Endometrial microvascular endothelial cells (primary cell): ENCODE data around the gene APPBP2. TPM values are rescaled to one million over a fixed set of nuclear protein-coding genes. Genes with fewer than 3 reads are reported as not detected.
"Not testable (repeated sequence)": the region's sequence is repeated elsewhere in the genome, so short reads cannot be mapped to it uniquely, and the experiment has no call there.

Source experiments
- in situ Hi-C: cut with HindIII; loops from 2 replicates; pipeline ENCODE4 v1.10.0; 2017; ENCODE audit warnings: low sequenced_read_pairs, low pct_unique_long_range_greater_than_20kb; ENCODE audit errors: inconsistent ontology term
- total RNA-seq: library from RNA; depleted of rRNA; stranded (reverse); fragments of >200 nt; gene quantifications from one replicate; pipeline ENCODE4 v1.2.3, GENCODE V29; 2015; ENCODE audit errors: inconsistent ontology term

The APPBP2 gene
- total RNA-seq, 1 donor from 2014 or later: 44.1 TPM

GRCh38 chr17:60419003-60419402, 107.0 kb downstream of the APPBP2 start:
- in situ Hi-C loops: not testable (repeated sequence)

DNA sequence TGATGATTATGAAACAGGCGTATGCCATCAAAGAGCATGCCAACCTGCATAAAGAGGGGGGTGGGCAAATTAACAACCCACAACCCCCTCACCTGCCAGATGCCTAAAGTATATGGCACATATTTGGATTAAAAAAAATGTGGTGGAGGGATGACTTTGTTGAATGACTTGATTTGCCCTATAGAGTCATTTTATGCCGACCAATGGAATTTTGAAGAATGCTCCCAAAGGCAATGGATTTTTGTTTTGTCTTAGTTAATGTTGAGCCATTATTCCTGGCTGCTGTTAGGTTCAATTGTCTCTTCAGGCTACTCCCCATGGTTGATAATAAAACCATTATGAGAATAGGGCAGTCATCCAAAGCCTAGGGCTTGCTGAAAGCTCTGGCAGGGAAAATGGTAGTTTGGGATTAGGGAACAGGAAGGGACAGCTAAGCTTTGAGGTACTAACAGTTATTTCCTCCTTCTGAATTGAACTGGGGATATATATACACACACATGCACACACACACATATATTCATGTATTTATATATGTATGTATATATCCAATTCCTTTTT, 109.6 kb downstream of the APPBP2 start:
- in situ Hi-C loops: no loop called here

GRCh38 chr17:60415146-60415545, 110.9 kb downstream of the APPBP2 start:
- in situ Hi-C loops: no loop called here

GRCh38 chr17:60412701-60413100, 113.3 kb downstream of the APPBP2 start:
- in situ Hi-C loops: no loop called here

GRCh38 chr17:60410001-60410400, 116.0 kb downstream of the APPBP2 start:
- in situ Hi-C loops: no loop called here

DNA sequence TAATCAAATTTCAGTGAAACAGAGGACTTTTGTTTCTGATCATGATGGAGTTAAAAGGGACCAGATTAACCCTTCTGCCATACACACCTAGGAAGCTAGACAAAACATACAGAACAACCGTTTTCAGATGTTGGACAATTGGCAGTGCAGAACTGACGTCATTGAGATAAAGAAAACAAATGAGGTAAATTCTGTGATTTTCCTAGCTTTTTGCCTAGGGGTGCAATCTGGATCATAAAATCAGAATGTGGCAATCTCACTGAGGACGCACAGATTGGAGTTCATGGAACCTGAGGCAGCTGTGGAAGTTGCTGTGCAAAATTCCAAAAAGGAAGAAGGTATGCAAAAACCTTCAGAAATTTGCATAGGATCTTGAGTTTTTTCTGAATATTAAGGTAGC, 119.2 kb downstream of the APPBP2 start:
- in situ Hi-C loops: no loop called here

DNA sequence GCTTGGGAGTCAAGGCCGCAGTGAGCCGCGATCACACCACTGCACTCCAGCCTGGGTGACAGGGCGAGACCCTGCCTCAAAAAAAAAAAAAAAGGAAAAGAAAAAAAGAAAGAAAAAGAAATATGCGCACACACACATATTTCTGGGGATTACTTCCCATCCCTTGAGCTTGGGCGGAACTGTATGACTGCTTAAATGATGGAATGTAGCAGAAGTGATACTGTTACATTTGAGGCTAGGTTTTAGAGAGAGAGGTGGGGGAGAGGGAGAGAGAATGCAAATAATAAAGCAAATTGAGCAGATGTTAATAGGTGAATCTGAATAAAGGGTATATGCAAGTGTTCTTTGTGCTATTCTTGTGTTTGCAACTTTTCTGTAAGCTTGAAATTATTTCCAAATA, 122.1 kb downstream of the APPBP2 start:
- in situ Hi-C loops: no loop called here

- in situ Hi-C loops: no loop called here
Measured at GRCh38 chr17:60403523-60403810, 122.6 kb downstream of the APPBP2 start.

- in situ Hi-C loops: no loop called here
Measured at GRCh38 chr17:60401819-60402218, 124.2 kb downstream of the APPBP2 start.

DNA sequence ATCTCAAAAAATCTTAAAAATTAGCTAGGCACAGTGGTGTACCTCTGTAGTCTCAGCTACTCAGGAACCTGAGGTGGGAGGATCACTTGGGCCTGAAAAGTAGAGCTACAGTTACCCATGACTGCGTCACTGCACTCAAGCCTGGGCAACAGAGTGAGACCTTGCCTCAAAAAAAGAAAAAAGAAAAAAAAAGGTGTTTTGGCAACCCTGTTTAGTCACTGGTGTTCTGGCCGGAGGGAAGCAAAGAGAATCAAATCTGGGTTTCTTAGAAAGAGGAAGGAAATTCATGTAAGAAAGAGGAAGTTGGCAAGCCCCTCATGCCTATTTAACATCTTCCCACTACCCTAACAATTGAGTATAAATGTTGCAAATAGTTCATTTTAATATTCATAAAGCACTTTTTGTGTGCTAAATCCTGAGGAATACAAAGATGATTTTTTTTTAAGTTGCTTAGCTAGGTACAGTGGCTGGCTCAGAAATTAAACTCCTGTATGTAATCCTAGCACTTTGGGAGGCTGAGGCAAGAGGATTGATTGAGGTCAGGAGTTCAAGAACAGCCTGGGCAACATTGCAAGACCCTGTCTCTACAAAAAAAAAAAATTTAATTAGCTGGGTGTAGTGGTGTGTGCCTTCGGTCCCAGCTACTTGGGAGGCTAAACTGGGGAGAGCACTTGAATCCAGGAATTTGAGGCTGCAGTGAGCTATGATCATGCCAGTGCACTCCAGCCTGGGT, 127.6 kb downstream of the APPBP2 start:
- in situ Hi-C loops: no loop called here

DNA sequence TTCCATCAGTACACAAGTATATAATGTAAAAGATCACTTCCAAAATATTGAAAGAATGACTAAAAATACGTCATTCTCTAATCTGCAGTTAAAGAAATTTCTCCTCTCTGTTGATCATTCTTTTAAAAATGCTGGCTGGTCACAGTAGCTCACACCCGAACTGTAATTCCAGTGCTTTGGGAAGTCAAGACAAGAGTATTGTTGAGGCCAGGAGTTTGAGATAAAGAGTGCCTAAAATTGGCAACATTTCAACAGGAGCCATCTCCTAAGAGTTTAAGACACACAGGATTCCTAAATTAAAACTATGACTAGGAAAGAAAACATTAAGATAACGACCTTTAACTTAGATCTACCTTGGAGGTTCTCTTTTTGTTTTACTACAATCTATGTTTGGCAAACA, 129.6 kb downstream of the APPBP2 start:
- in situ Hi-C loops: no loop called here

- in situ Hi-C loops: no loop called here
Measured at GRCh38 chr17:60395508-60396065, 130.5 kb downstream of the APPBP2 start.

DNA sequence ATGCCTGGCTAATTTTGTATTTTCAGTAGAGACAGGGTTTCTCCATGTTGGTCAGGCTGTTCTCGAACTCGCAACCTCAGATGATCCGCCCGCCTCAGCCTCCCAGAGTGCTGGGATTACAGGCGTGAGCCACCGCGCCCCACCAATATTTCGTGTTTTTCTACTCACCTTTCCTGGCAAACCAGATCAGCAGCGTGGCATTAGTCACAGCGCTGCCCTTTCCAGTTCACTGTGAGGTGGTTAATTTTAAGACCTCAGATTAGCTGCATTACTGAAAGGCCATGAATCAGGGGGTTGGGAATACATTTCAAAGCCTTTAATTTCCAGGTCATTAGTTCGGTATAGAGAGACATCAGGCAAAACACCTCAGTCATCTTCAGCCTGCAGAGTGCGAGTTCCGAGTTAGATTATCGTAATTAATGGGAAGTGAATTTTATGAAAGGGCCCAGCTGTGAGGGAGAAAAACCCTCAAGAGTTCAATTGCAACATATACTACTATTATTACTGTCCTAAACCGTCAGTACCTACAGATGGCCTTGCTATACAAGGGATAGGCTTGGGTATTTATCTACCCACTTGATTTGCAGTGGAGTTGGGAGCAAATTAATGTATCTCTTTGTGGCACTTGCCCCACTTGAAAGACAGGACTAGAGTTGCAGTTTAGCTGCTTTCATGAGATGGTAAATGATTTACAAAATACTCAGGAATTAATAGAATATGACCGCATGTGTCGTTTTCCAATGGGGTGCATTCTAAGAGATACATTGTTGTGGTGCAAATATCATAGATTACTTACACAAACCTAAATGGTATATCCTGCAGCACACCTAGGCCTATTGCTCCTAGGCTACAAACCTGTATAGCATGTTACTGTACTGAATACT, 132.0 kb downstream of the APPBP2 start:
- in situ Hi-C loops: no loop called here

Other genes with a start within 250 kb of the APPBP2 start
- gene USP32, start 134.1 kb downstream of the APPBP2 start, total RNA-seq: 27.8 TPM
- gene CHCT1, start 103.8 kb downstream of the APPBP2 start, total RNA-seq: not detected
- gene PPM1D, start 74.0 kb upstream of the APPBP2 start, total RNA-seq: 27.2 TPM
- 21.2 TPM for gene BCAS3, start 151.6 kb upstream of the APPBP2 start, total RNA-seq